ENCODE data around the gene PDGFC.

The PDGFC gene

GRCh38 chr4:156824451-156825060 is 147.0 kb downstream of the PDGFC start:
- DNase-seq = no peak

GRCh38 chr4:156820931-156821330 is 150.7 kb downstream of the PDGFC start:
- no peak for DNase-seq

GRCh38 chr4:156816360-156816755 is 155.2 kb downstream of the PDGFC start:
- no peak for DNase-seq

GRCh38 chr4:156815717-156816359 is 155.8 kb downstream of the PDGFC start:
- no peak for DNase-seq

GRCh38 chr4:156811963-156812362 is 159.6 kb downstream of the PDGFC start:
- no peak for DNase-seq

GRCh38 chr4:156811286-156811685 is 160.3 kb downstream of the PDGFC start:
- DNase-seq = no peak

- DNase-seq = no peak
These were observed 165.9 kb downstream of the PDGFC start for GRCh38 chr4:156805696-156806095.

GRCh38 chr4:156803056-156803455 is 168.5 kb downstream of the PDGFC start:
- DNase-seq = no peak

- DNase-seq = no peak
These were observed 171.1 kb downstream of the PDGFC start for GRCh38 chr4:156800463-156800862.

GRCh38 chr4:156799121-156799589 is 172.4 kb downstream of the PDGFC start:
- no peak for DNase-seq

GRCh38 chr4:156798438-156798837 is 173.2 kb downstream of the PDGFC start:
- DNase-seq = no peak

GRCh38 chr4:156797206-156797605 is 174.4 kb downstream of the PDGFC start:
- DNase-seq = no peak

GRCh38 chr4:156795727-156796126 is 175.9 kb downstream of the PDGFC start:
- DNase-seq = no peak

- DNase-seq = no peak
These were observed 176.7 kb downstream of the PDGFC start for GRCh38 chr4:156794863-156795262.

- no peak for DNase-seq
These were observed 179.0 kb downstream of the PDGFC start for GRCh38 chr4:156792462-156793085.

- no peak for DNase-seq
These were observed 180.7 kb downstream of the PDGFC start for GRCh38 chr4:156790866-156791265.

GRCh38 chr4:156788782-156789181 is 182.8 kb downstream of the PDGFC start:
- no peak for DNase-seq

- no peak for DNase-seq
These were observed 184.9 kb downstream of the PDGFC start for GRCh38 chr4:156786713-156787112.

GRCh38 chr4:156784970-156785369 is 186.6 kb downstream of the PDGFC start:
- DNase-seq = no peak

- no peak for DNase-seq
These were observed 187.6 kb downstream of the PDGFC start for GRCh38 chr4:156783966-156784365.

- no peak for DNase-seq
These were observed 189.1 kb downstream of the PDGFC start for GRCh38 chr4:156782491-156782890.

- DNase-seq = no peak
These were observed 189.7 kb downstream of the PDGFC start for GRCh38 chr4:156781852-156782251.

GRCh38 chr4:156779774-156780173 is 191.8 kb downstream of the PDGFC start:
- no peak for DNase-seq

- DNase-seq = no peak
These were observed 192.6 kb downstream of the PDGFC start for GRCh38 chr4:156779042-156779441.
